ENCODE data around the gene CHST8. TPM values are rescaled to one million over a fixed set of nuclear protein-coding genes. Genes with fewer than 3 reads are reported as not detected.
A peak's percentile ranks its signal among the peaks of the same experiment; 100 is the strongest.

The CHST8 gene
- total and polyA plus RNA-seq, 2 of the 13 experiments (the other 11 are each of a cell fraction or from before 2014, with no cell fraction given): not detected

DNA sequence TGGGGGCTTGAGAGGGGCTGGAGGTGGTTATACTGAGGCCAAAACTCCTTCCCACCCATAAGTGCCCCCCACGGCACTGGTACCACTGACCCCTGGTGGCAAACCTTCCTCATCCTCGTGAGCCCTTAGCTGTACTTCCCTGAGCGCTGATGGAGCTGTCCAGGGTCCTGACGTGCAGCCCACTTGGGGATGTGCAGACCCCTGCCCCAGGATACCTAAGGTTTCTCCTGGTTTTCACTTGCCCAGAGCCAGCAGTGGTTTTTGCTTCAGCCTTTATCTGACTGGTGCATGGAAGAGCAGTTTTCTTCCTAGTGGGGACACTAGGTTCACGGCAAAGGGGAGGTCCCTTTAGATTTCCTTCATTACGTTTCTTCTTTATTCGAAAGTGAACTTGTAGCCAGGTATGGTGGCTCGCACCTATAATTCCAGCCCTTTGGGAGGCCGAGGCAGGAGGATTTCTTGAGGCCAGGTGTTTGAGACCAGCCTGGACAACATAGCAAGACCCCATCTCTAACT is 146.2 kb downstream of the CHST8 start (continued):
- no peak for TF ChIP-seq ETS1 (CRISPR knock-in tag; IDR thresholded peaks at IDR 0.05)
- peak; percentile 73; the same call in 1 of the 2 replicates for TF ChIP-seq NFKB2 (CRISPR knock-in tag; IDR thresholded peaks at IDR 0.05; ENCODE audit: borderline replicate concordance)
- peak; percentile 99 for TF ChIP-seq REST (IDR thresholded peaks at IDR 0.05; ENCODE audit: borderline replicate concordance in 1 of 2, low read depth in 1 of 2, low read length in 2 of 2)
- peak; percentile 53 for TF ChIP-seq ERF (CRISPR knock-in tag; IDR thresholded peaks at IDR 0.05)
- TF ChIP-seq FUBP1 (CRISPR knock-in tag; IDR thresholded peaks at IDR 0.05; ENCODE audit: borderline replicate concordance): no peak
- TF ChIP-seq HOXA3 (CRISPR knock-in tag; IDR thresholded peaks at IDR 0.05): no peak
- TF ChIP-seq ZNF841 (CRISPR knock-in tag; IDR thresholded peaks at IDR 0.05; ENCODE audit: borderline replicate concordance): no peak
- TF ChIP-seq, protein P1, sequence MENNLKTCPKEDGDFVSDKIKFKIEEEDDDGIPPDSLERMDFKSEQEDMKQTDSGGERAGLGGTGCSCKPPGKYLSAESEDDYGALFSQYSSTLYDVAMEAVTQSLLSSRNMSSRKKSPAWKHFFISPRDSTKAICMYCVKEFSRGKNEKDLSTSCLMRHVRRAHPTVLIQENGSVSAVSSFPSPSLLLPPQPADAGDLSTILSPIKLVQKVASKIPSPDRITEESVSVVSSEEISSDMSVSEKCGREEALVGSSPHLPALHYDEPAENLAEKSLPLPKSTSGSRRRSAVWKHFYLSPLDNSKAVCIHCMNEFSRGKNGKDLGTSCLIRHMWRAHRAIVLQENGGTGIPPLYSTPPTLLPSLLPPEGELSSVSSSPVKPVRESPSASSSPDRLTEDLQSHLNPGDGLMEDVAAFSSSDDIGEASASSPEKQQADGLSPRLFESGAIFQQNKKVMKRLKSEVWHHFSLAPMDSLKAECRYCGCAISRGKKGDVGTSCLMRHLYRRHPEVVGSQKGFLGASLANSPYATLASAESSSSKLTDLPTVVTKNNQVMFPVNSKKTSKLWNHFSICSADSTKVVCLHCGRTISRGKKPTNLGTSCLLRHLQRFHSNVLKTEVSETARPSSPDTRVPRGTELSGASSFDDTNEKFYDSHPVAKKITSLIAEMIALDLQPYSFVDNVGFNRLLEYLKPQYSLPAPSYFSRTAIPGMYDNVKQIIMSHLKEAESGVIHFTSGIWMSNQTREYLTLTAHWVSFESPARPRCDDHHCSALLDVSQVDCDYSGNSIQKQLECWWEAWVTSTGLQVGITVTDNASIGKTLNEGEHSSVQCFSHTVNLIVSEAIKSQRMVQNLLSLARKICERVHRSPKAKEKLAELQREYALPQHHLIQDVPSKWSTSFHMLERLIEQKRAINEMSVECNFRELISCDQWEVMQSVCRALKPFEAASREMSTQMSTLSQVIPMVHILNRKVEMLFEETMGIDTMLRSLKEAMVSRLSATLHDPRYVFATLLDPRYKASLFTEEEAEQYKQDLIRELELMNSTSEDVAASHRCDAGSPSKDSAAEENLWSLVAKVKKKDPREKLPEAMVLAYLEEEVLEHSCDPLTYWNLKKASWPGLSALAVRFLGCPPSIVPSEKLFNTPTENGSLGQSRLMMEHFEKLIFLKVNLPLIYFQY (CRISPR knock-in tag; IDR thresholded peaks at IDR 0.05; ENCODE audit: borderline replicate concordance): 0 out of 2 replicates have a peak, but pooled peaks have one; percentile 34
- TF ChIP-seq, protein P2, sequence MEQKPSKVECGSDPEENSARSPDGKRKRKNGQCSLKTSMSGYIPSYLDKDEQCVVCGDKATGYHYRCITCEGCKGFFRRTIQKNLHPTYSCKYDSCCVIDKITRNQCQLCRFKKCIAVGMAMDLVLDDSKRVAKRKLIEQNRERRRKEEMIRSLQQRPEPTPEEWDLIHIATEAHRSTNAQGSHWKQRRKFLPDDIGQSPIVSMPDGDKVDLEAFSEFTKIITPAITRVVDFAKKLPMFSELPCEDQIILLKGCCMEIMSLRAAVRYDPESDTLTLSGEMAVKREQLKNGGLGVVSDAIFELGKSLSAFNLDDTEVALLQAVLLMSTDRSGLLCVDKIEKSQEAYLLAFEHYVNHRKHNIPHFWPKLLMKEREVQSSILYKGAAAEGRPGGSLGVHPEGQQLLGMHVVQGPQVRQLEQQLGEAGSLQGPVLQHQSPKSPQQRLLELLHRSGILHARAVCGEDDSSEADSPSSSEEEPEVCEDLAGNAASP (CRISPR knock-in tag; IDR thresholded peaks at IDR 0.05; ENCODE audit: borderline replicate concordance): peak; percentile 37; the same call in 1 of the 2 replicates
- no peak for TF ChIP-seq HOXA9 (CRISPR knock-in tag; IDR thresholded peaks at IDR 0.05; ENCODE audit: borderline replicate concordance)
- no peak for TF ChIP-seq ZNF550 (CRISPR knock-in tag; IDR thresholded peaks at IDR 0.05; ENCODE audit: borderline replicate concordance)
- TF ChIP-seq ZNF574 (CRISPR knock-in tag; IDR thresholded peaks at IDR 0.05): peak; percentile 47; the same call in 1 of the 2 replicates

Measured in HepG2 (cell line).